GM19324 (cell line): ENCODE measurements around the gene OR2A2.
"Not testable (repeated sequence)": the region's sequence is repeated elsewhere in the genome, so short reads cannot be mapped to it uniquely, and the experiment has no call there.

Experiments
- ATAC-seq: cut with Tn5 transposase; IDR thresholded peaks from one replicate; pipeline ENCODE4 v1.9.1; 2021; ENCODE audit warnings: mild to moderate bottlenecking, moderate library complexity; ENCODE audit not compliant: unreplicated experiment, low FRiP score

OR2A2 gene, protein sequence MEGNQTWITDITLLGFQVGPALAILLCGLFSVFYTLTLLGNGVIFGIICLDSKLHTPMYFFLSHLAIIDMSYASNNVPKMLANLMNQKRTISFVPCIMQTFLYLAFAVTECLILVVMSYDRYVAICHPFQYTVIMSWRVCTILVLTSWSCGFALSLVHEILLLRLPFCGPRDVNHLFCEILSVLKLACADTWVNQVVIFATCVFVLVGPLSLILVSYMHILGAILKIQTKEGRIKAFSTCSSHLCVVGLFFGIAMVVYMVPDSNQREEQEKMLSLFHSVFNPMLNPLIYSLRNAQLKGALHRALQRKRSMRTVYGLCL

DNA sequence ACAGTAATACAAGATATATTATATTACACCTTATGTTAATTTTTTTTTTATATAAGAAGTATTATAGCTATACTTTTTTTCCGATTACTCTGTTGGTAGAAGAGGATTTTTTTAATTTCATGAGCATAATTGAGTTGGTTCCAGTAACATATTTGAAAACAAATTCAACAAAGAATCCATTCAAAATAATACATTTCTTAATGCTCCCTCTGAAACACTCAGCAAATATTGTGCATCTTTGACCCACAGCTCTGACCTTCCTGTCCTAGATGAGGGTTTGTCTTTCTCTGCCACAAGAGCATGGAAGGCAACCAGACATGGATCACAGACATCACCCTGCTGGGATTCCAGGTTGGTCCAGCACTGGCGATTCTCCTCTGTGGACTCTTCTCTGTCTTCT lies at the start of gene OR2A2:
Gene OR2A2, plus strand, starts transcription at position 301 of the 400 bp plus-strand sequence. Its CDS starts 0 bp downstream, at position 301.
- no peak for ATAC-seq

DNA sequence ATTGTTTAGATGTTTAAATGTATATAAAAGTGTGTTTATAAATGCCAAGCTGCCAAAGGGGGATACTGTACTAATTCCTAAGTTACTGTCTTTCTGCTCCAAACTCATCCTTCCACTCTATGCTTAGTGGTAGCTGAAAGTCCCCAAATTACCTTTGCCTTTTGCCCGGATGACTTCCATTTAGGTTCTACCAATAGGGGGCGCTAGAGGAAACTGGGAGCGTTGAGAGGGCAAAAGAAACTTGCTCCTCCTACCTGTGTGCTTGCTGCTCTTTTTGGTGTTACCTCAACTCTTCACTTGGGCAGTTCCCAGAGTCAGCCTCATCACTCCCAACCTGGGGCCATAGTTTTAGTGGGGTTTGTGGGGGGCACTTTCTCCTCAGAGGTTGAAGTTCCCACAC lies 45.7 kb upstream of the OR2A2 start:
- no peak for ATAC-seq

DNA sequence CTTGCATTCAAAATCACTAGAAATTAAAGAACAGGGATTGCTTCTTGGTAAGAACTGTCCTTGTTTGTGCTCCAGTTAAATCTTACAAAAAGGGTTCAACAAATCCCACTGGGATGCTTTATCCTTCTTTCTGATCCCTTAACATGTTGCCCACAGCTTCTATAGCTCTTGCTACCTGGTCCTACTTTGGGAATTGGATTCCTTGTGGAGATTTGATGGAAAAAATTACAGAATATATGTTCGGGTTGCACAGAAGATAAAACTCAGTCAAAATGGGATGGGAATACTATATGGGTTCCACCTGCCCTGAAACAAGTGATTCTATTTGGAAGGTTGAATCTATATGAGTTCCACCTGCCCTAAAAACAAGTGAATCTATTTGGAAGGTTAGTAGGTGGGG lies 39.9 kb upstream of the OR2A2 start, which contains the start of gene OR2A25:
Gene OR2A25, plus strand, starts transcription at position 301 of the 400 bp plus-strand sequence. CDS start 4,409 bp downstream, outside the sequence.
- ATAC-seq: no peak

DNA sequence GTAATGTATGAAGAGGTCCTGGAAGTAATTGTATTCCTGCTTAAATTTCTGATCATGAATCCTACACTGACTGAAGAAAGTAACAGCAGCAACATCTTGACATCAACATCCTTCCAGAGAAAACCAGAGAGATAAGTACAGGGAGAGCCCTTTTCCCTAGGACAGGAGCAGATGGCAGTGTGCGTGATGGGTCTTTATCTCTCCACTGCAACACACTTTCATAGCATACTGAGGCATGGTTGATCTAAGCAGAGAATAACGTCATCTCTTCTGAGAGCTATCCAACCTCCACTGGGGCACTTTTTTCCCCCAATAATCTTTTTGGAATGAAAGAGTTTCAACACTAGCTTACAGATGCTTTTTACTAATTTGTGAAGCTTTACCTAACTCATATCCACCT lies 39.4 kb upstream of the OR2A2 start:
- ATAC-seq: no peak

DNA sequence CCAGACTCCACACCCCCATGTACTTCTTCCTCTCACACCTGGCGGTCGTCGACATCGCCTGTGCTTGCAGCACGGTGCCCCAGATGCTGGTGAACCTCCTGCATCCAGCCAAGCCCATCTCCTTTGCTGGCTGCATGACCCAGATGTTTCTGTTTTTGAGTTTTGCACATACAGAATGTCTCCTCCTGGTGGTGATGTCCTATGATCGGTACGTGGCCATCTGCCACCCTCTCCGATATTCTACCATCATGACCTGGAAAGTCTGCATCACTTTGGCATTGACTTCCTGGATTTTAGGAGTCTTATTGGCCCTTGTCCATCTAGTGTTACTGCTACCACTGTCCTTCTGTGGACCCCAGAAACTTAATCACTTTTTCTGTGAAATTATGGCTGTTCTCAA lies 35.0 kb upstream of the OR2A2 start:
- ATAC-seq: no peak

DNA sequence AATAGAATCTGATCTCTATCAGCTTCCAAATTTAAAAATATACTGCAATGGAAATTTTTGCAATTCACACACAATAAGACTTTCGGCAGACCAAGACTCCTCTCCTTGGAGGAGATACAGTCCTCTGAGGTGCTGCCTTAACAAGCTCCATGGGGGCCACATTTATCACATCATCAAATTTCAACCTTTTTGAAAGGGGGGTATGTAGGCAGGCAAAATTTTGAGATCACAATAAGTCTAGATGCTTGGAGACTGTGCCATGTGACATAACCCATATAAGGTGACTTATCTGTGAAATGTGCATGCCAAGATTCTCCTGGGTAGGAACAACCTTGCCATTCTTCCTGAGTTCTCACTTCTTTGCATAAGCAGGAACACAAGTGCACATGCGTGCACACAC lies 23.4 kb upstream of the OR2A2 start, which contains the start of gene OR2A12:
Gene OR2A12, plus strand, starts transcription at position 301 of the 400 bp plus-strand sequence. CDS start 8,830 bp downstream, outside the sequence.
- ATAC-seq: no peak

DNA sequence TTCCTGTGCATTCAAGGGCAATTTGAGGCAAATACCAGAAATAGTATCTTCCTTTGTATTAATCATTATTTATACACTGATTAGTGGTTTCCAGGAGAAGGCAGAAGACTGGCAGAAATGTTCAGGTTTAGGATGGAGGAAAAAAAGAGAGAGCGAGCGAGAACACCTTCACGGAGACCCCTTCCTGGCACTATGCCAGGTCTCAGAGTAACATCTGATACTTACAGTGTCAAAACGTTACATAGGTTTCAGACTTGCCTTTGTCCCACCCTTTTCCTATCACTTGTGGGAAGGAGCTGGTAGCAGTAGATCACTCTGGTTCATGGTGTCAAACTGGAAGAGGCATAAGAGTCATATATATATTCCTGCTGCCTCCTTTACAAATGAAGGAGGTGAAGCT lies 22.7 kb upstream of the OR2A2 start:
- no peak for ATAC-seq

DNA sequence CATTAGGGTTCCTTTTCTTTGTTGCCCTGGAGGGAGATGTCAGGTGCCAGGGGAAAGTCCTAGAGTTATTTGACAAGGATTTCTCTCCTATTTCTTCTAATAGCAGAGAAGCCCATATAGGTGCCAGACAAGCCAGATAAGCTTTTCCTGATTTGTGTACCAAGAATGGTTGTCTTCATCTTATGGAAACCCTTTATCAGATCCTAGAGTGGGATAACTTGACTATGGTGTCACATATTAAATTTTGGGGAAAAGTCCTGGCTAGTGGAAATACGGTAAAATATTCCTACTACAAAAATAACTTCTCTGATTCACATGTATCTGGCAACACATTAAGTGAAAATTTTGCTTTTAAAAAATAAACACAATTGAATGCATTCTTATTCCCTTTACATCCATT lies 22.2 kb upstream of the OR2A2 start:
- ATAC-seq: no peak

DNA sequence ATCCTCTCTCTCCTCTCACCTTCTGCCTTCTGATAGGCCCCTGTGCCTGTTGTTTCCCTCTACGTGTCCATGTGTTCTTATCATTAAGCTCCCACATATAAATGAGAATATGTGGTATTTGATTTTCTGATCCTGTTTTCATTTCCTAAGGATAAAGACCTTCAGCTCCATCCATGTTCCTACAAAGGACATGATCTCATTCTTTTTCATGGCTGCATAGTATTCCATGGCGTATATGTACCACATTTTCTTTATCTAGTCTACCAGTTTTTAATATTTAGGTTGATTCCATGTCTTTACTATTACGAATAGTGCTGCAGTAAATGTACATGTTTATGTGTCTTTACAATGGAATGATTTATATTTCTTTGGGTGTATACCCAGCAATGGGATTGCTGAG lies 18.7 kb upstream of the OR2A2 start:
- ATAC-seq: no peak

DNA sequence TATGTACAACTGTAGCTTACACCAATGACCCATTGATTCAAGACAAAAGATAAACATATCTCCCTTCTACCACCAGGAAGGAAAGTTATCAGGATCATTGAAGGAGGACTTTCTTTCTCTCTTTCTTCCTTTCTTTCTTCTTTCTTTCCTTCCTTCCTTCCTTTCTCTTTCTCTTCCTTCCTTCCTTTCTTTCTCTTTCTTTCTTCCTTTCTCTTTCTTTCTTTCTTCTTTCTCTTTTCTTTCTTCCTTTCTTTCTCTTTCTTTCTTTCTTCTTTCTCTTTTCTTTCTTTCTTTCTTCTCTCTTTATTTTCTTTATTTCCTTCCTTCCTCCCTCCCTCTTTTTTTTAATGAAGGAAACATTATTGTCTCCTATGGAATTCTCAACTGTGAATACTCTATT lies 10.6 kb upstream of the OR2A2 start:
- no peak for ATAC-seq

DNA sequence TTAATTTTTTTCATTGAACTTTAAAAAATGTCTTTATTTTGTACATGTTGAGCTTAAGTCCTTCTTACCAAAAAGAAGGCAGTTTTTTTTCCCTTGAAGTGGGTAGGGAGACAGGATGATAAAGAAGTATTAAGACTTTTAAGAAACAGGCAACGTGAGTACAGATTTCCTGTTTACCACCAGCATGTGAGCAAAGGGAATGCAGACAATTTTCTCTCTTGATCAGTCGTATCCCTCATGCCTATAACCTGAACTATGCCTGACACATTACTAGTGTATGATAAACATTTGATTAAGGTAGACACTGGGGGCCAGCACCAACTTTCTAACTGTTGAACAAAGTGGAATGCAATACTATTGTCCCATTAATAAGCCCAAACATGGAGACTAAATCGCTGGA lies 8.8 kb upstream of the OR2A2 start:
- ATAC-seq: no peak

DNA sequence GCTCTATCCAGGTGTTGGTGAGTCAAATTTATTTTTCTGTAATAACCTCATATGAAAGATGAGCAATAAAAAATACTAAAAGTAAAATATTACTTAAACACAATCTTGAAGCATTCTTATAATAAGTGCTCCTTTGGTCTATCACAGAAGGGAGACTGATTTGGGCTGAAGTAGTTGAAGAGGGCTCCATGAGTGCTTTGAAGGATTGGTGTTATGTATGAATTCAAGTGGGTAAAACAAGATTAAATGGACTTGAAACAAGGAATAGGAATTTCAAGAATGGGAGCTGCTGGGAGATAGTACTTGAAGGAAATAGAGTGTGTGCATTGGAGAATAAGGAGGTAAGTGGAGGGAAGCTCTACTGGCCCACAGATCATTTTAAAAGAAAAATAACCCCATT lies 7.3 kb upstream of the OR2A2 start:
- ATAC-seq: no peak

DNA sequence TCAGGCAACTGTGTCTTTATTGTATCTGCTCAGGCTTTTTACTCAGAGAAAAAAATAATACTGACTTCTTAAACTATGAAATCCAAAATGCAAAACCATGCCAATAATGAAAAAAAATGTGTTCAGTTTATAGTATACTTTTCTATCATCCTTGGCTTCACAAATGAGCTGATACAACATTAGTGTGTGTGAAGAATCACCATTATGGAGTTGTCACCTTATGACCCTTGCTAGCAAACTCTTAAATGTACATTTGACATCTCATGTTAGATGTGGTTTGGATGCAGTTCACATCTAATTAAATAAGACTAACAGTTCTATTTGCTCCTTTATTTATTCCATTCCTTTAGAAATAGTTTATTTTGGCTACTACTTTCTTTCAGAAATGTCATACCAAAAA lies 4.2 kb upstream of the OR2A2 start:
- no peak for ATAC-seq

DNA sequence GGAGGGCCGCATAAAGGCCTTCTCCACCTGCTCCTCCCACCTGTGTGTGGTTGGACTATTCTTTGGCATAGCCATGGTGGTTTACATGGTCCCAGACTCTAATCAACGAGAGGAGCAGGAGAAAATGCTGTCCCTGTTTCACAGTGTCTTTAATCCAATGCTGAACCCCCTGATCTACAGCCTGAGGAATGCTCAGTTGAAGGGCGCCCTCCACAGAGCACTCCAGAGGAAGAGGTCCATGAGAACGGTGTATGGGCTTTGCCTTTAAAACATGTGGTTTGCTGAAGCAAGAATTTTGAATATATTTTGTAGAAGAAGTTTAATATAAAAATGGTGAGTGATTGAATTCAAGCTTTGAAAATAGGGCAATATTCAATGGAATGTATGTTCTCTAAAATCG lies 889 bp downstream of the OR2A2 start:
- ATAC-seq: no peak

DNA sequence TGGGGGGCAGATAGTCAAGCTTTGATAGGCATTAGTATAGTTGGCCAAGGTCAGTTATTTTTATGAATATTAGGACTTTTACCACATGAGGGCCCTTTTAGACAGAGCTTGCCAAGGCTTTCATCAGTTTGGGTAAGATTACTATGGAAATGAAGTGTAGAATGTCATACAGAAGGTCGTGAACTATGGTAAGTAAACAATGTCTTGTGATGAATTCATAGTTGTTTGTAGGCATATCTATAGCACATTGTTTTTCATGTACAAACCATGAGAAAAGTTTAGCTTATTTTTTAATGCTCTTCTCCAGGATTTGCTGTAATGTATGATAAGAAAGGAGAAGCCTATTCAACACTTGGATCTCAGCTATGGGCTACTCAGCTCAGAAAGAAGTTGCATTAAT lies 4.3 kb downstream of the OR2A2 start:
- no peak for ATAC-seq

DNA sequence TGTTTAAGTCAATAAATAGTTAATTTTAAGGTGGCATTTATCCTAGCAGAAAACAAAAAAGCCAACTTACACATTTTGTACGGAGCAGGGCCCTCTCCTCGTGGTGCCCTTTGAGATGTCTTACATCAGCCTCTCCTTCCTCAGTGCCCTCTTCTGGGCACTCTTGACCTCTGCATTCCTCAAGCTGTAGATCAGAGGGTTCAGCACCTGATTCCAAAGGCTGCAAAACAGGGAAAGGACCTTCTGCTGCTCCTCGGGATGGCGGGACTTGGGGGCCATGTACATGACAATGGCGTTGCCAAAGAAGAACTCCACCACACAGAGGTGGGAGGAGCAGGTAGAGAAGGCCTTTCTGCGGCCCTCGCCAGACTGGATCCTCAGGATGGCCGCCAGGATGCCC lies 9.0 kb downstream of the OR2A2 start:
- no peak for ATAC-seq

DNA sequence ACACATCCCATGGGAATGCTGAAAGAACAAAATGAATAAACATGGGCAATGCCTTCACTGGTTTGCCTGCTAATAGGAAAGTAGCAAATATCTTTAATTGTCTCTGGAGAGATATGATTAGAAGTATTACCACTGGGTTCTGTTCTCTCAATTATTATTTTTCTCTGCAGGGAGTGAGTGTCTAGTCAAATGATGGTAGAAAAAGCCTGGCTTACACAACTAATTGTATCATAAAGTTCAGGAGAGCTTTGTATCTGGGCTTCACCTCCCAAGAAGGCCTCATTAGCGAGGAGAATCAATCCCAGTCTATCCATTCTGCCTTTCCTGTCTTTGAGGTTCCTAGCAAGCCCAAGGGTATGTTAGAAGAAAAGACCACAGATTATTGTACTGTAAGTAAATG lies 13.5 kb downstream of the OR2A2 start, which contains the start of gene OR2A14:
Gene OR2A14, plus strand, starts transcription at position 301 of the 400 bp plus-strand sequence. CDS start 5,937 bp downstream, outside the sequence.
- no peak for ATAC-seq

DNA sequence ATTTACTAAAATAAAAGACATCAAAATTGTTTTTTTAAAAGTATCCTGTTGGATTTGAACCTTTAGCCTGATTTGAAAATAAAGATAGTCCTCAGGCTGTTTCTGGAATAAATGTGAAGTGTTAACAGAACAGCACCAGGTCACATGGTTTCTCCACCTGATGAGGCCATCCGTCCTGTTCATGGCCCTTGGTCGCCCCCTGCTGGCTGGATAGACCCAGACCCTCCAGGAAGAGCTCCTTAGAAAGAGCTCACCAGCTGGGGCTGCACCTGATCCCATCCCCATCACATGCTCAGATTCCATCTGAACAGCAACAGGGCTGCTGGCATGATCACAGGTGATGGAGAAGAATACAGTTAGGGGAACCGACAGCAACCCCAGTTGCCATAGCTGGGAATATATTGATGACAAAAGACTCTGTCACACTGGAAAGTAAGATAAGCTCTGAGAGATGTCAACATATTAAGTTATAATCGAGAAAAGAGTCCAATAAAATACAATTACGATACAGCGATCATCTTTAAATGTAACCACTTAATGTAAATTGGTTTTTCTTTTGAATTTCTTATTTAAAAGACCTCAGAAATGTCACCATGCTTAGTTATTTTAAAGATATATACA lies 18.4 kb downstream of the OR2A2 start:
- ATAC-seq: peak; percentile 98

DNA sequence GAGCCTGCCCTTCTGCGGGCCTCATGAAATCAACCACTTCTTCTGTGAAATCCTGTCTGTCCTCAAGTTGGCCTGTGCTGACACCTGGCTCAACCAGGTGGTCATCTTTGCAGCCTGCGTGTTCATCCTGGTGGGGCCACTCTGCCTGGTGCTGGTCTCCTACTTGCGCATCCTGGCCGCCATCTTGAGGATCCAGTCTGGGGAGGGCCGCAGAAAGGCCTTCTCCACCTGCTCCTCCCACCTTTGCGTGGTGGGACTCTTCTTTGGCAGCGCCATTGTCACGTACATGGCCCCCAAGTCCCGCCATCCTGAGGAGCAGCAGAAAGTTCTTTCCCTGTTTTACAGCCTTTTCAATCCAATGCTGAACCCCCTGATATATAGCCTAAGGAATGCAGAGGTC lies 20.2 kb downstream of the OR2A2 start:
- ATAC-seq: not testable (repeated sequence)

DNA sequence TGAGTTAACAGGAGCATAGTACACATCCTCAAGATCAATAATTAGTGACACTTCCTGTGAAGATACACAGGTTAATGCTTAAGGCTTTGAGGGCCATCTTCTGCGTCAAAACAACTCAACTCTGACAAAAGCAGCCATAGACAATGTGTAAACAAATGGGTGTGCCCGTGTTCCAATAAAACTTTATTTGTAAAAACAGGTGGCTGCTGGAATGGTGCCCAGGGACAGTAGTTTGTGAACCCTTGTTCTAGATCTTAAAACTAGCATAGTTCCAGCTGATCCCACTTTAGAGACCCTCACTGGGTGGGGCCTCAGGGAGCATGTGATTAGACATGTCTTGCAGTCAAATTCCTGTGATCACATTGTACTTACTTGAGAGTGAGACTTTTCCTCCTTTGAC lies 21.3 kb downstream of the OR2A2 start:
- no peak for ATAC-seq

DNA sequence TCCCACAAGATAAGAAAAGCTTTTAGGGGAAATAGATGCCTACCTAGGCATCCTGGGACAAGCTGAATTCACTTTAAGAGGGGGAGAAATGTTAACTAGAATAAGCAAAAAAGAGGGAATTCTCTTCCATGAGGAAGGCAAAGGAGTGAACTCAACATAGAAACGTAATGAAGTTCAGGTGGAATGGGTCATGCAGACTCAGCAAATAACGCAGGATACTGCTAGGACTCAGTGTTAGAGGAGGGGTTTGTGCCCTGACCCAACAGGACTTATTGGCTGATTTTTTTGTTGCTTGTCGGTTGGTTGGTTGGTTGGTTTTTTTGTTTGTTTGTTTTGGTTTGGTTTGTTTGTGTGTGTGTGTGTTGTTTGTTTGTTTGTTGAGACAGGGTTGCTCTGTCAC lies 22.9 kb downstream of the OR2A2 start:
- no peak for ATAC-seq

DNA sequence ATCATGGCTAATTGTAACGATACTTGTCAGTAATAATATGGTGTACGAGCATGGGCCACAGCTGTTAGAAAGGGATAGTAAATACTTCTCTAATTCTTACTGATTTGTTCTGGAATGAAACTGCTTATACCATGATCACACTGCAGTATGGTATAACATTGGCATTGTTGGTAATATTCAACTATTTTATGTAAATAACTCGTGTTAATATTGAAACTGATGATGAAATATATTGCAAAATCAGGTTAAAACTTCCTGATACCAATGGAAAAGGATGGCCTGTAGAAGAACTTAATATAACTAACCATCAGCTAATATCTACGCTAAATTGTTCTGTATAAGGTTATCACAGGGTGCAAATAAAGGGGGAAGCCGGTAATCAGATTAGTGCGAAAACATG lies 23.9 kb downstream of the OR2A2 start:
- no peak for ATAC-seq
